HepG2 (cell line): ENCODE measurements around the gene JPH2. TPM values are rescaled to one million over a fixed set of nuclear protein-coding genes. Genes with fewer than 3 reads are reported as not detected.

Source experiments
- BRD4 ChIP-seq: sonication (generic); formaldehyde crosslinking; IDR thresholded peaks from 2 replicates; pipeline ENCODE4 v1.4.0; 2020; ENCODE audit warnings: missing genetic modification reagents
- CHD2 ChIP-seq: IDR thresholded peaks from 2 replicates; pipeline ENCODE4 v1.6.1; 2011; ENCODE audit warnings: low read depth, low read length, improper control_type of control experiment
- GTF3A ChIP-seq: sonication (generic); formaldehyde crosslinking; conservative IDR thresholded peaks from 2 replicates; pipeline ENCODE4 v1.4.0; 2020; ENCODE audit warnings: mild to moderate bottlenecking, missing genetic modification reagents
- JUND ChIP-seq: sonication (generic); formaldehyde crosslinking; IDR thresholded peaks from 2 replicates; pipeline ENCODE4 v1.8.0; 2022; ENCODE audit warnings: mild to moderate bottlenecking, missing genetic modification reagents
- KDM2A ChIP-seq: sonication (generic); formaldehyde crosslinking; IDR thresholded peaks from 2 replicates; pipeline ENCODE4 v1.4.0; 2020; ENCODE audit warnings: low read depth, missing genetic modification reagents, borderline replicate concordance
- NR2F2 ChIP-seq: IDR thresholded peaks from 2 replicates; pipeline ENCODE4 v1.6.1; 2012; ENCODE audit warnings: low read depth, inconsistent platforms, borderline replicate concordance
- PCBP2 ChIP-seq: fragments of 200-400 bp; formaldehyde crosslinking; optimal IDR thresholded peaks from 2 replicates; pipeline ENCODE3; 2018; ENCODE audit warnings: low read length, low read depth; ENCODE audit not compliant: poor library complexity, severe bottlenecking
- RCOR2 ChIP-seq: IDR thresholded peaks from 2 replicates; pipeline ENCODE4 v1.6.1; 2016; ENCODE audit warnings: missing biosample characterization, missing genetic modification reagents
- RFX1 ChIP-seq: fragments of 450-650 bp; IDR thresholded peaks from 2 replicates; pipeline ENCODE4 v1.6.1; 2017
- SNAPC4 ChIP-seq: sonication (generic); formaldehyde crosslinking; IDR thresholded peaks from 2 replicates; pipeline ENCODE4 v1.4.0; 2020; ENCODE audit warnings: mild to moderate bottlenecking, missing genetic modification reagents
- SP2 ChIP-seq: sonication (generic); formaldehyde crosslinking; IDR thresholded peaks from 2 replicates; pipeline ENCODE4 v1.5.1; 2020; ENCODE audit warnings: mild to moderate bottlenecking, missing genetic modification reagents
- U2AF1 ChIP-seq: fragments of 200-400 bp; formaldehyde crosslinking; optimal IDR thresholded peaks from 2 replicates; pipeline ENCODE3; 2017; ENCODE audit warnings: mild to moderate bottlenecking, low read depth, low read length
- U2AF2 ChIP-seq: fragments of 200-400 bp; formaldehyde crosslinking; IDR thresholded peaks from 2 replicates; pipeline ENCODE4 v1.6.1; 2017; ENCODE audit warnings: low read depth, mild to moderate bottlenecking, low read length
- ZBTB3 ChIP-seq: sonication (generic); formaldehyde crosslinking; IDR thresholded peaks from 2 replicates; pipeline ENCODE4 v1.4.0; 2020; ENCODE audit warnings: low read depth, mild to moderate bottlenecking, moderate library complexity, missing genetic modification reagents, borderline replicate concordance
- ZBTB42 ChIP-seq: sonication (generic); formaldehyde crosslinking; IDR thresholded peaks from 2 replicates; pipeline ENCODE4 v1.5.0; 2020; ENCODE audit warnings: mild to moderate bottlenecking, missing genetic modification reagents
- ZNF24 ChIP-seq: fragments of 450-650 bp; IDR thresholded peaks from 2 replicates; pipeline ENCODE4 v1.6.1; 2017; ENCODE audit warnings: antibody characterized with exemption, mild to moderate bottlenecking
- ZNF333 ChIP-seq: sonication (generic); formaldehyde crosslinking; IDR thresholded peaks from 2 replicates; pipeline ENCODE4 v1.4.0; 2020; ENCODE audit warnings: mild to moderate bottlenecking, missing genetic modification reagents, borderline replicate concordance
- ZNF687 ChIP-seq: sonication (generic); formaldehyde crosslinking; IDR thresholded peaks from 2 replicates; pipeline ENCODE4 v1.5.1; 2020; ENCODE audit warnings: mild to moderate bottlenecking, missing genetic modification reagents, moderate library complexity
- polyA plus RNA-seq, 8 experiments: library from polyadenylated mRNA; depleted of rRNA in 3 of 8; stranded (reverse) in 7 of 8; unstranded in 1 of 8; fragments of >200 nt; fragmentation: Illumina TruSeq in 4 of 8; extraction: Trizol in 4 of 8; gene quantifications; 2 replicates each; pipeline versions ENCODE4 v1.2.1 to v1.2.3, GENCODE V29; 2011 to 2016; ENCODE audit warnings: low read depth in 4 of 8, missing spikeins in 1 of 8, mixed read lengths in 1 of 8; ENCODE audit not compliant: insufficient read depth in 1 of 8
- total RNA-seq, 5 experiments: library from RNA; depleted of rRNA; stranded (reverse); fragments of >200 nt; fragmentation: Illumina TruSeq; extraction: Trizol; gene quantifications; 2 replicates each; pipeline ENCODE4 v1.2.3, GENCODE V29; 2016; ENCODE audit warnings: low read depth in 1 of 5

JPH2 gene
- total and polyA plus RNA-seq, 2 of the 13 experiments (the other 11 are each of a cell fraction or from before 2014, with no cell fraction given): 0.42 TPM; not detected in 1

DNA sequence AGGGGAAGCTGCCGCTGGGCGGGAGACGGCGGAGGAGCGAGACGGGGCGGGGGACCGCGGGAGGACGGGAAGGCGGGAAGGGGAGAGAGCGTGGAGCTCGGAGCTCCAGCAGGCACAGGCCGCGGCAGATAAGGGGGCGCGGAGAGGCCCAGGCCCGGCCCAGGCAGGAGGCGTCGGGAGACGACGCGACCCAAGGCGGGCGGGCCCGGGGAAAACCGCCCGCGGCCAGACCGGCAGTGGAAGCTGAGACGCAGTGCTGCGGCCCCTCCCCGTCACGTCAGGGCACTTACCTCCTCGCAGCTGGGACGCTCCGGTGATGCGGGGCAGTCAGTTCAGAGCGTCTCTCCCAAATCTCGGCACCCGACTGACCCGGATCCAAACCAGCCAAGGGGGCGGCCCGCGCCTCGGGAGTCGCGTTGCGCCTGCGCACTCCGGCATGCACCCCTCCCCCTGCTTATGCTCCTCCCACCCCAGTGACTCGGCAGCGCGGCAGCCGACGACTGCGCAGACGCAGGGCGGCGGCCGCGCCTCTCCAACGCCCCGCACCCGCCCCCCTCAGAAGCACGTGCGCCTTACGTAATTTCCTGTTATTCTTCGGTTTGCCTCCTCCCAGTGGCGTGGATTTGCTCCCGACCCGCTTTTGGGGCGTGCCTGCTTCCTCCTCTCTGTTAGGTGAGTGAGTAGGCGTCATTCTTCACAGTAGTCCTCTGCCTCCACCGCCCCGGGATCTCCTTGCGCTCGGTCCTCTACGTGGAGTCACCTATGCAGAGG lies 23.6 kb upstream of the JPH2 start, which contains the start of gene OSER1 (continued):
- peak; percentile 92 for TF ChIP-seq ZNF687
- no peak for TF ChIP-seq U2AF1
- no peak; the same call in 1 of the 2 replicates for TF ChIP-seq GTF3A (CRISPR knock-in tag)
- TF ChIP-seq U2AF2: 0 out of 2 replicates have a peak, but pooled peaks have one; percentile 51
- TF ChIP-seq RFX1: no peak
- TF ChIP-seq PCBP2: no peak
- peak; percentile 72; the same call in 1 of the 2 replicates for TF ChIP-seq CHD2
- TF ChIP-seq JUND (CRISPR knock-in tag): peak; percentile 31
- TF ChIP-seq ZBTB3: peak; percentile 17; the same call in 1 of the 2 replicates
- peak; percentile 64; the same call in 1 of the 2 replicates for TF ChIP-seq SP2 (CRISPR knock-in tag)
- TF ChIP-seq ZNF333 (CRISPR knock-in tag): no peak; the same call in 1 of the 2 replicates
- peak; percentile 82; the same call in 1 of the 2 replicates for TF ChIP-seq ZBTB42
- TF ChIP-seq SNAPC4 (CRISPR knock-in tag): peak; percentile 3; the same call in 1 of the 2 replicates
- TF ChIP-seq ZNF24: no peak
- TF ChIP-seq NR2F2: no peak
- peak; percentile 86 for TF ChIP-seq KDM2A (CRISPR knock-in tag)
- TF ChIP-seq BRD4 (CRISPR knock-in tag): peak; percentile 84
- 0 out of 2 replicates have a peak, but pooled peaks have one; percentile 30 for TF ChIP-seq RCOR2 (CRISPR knock-in tag)
